Loucy (cell line): ENCODE results near the gene ZDHHC8.

Source experiments
- H2AFZ ChIP-seq: fragments of 200-600 bp; sonication (generic); 2 replicates; pipeline ENCODE4 v1.6.0; 2016; ENCODE audit warnings: antibody characterized with exemption, mild to moderate bottlenecking, low read length, moderate library complexity
- H3F3A ChIP-seq: fragments of 200-600 bp; 2 replicates; pipeline ENCODE4 v1.6.0; 2016; ENCODE audit warnings: antibody characterized with exemption, low read depth, mild to moderate bottlenecking
- H3K27me3 ChIP-seq: fragments of 200-600 bp; sonication (generic); 2 replicates; pipeline ENCODE4 v1.6.1; 2014; ENCODE audit warnings: low read length, mild to moderate bottlenecking; ENCODE audit not compliant: insufficient read depth, poor library complexity, severe bottlenecking
- H3K36me3 ChIP-seq: fragments of 200-600 bp; sonication (generic); 2 replicates; pipeline ENCODE4 v1.6.1; 2016; ENCODE audit warnings: low read length; ENCODE audit not compliant: insufficient read depth
- H3K4me1 ChIP-seq: fragments of 200-600 bp; sonication (generic); 2 replicates; pipeline ENCODE4 v1.5.1; 2014; ENCODE audit warnings: low read length, mild to moderate bottlenecking; ENCODE audit not compliant: insufficient read depth, poor library complexity, severe bottlenecking
- H3K4me2 ChIP-seq: fragments of 200-600 bp; sonication (generic); 2 replicates; pipeline ENCODE4 v1.6.0; 2014; ENCODE audit warnings: antibody characterized with exemption, low read length, low read depth, mild to moderate bottlenecking; ENCODE audit not compliant: poor library complexity, severe bottlenecking
- H3K4me3 ChIP-seq: fragments of 200-600 bp; sonication (generic); 2 replicates; pipeline ENCODE4 v1.5.1; 2014; ENCODE audit warnings: low read length, mild to moderate bottlenecking, mixed read lengths; ENCODE audit not compliant: poor library complexity, severe bottlenecking
- H3K79me2 ChIP-seq: fragments of 200-600 bp; sonication (generic); 2 replicates; pipeline ENCODE4 v1.6.1; 2014; ENCODE audit warnings: low read length; ENCODE audit not compliant: insufficient read depth
- H3K9ac ChIP-seq: fragments of 200-600 bp; sonication (generic); 2 replicates; pipeline ENCODE4 v1.6.0; 2014; ENCODE audit warnings: mild to moderate bottlenecking, low read depth, low read length, moderate library complexity; ENCODE audit not compliant: poor library complexity, severe bottlenecking
- H3K9me2 ChIP-seq: fragments of 200-600 bp; sonication (generic); replicated peaks from 2 replicates; pipeline ENCODE4 v1.6.1; 2016; ENCODE audit warnings: low read depth, low read length, mixed read lengths
- H3K9me3 ChIP-seq: fragments of 200-600 bp; sonication (generic); 2 replicates; pipeline ENCODE4 v1.6.1; 2014; ENCODE audit warnings: mild to moderate bottlenecking, antibody characterized with exemption, low read length, low read depth; ENCODE audit not compliant: insufficient read depth
- H4K20me1 ChIP-seq: fragments of 200-600 bp; sonication (generic); 2 replicates; pipeline ENCODE4 v1.6.0; 2014; ENCODE audit warnings: antibody characterized with exemption, low read length, mild to moderate bottlenecking; ENCODE audit not compliant: insufficient read depth, poor library complexity, severe bottlenecking
- CTCF ChIP-seq: fragments of 200-600 bp; sonication (generic); conservative IDR thresholded peaks from 2 replicates; pipeline ENCODE4 v1.5.1; 2014; ENCODE audit warnings: mild to moderate bottlenecking, antibody characterized with exemption, low read length
- EZH2phosphoT487 ChIP-seq: fragments of 200-600 bp; IDR thresholded peaks from 2 replicates; pipeline ENCODE4 v1.6.1; 2018; ENCODE audit warnings: antibody characterized with exemption, mild to moderate bottlenecking, moderate library complexity, borderline replicate concordance

Gene ZDHHC8

GRCh38 chr22:20084547-20085413, 46.8 kb upstream of the ZDHHC8 start:
- peak overlapping the region; percentile 79 for H3K4me2 ChIP-seq
- no peaks in the 10 kb centered on the region for H3K9me2 ChIP-seq
- H3K9me3 ChIP-seq: no peaks in the 10 kb centered on the region
- no peak overlapping the region for H2AFZ ChIP-seq
- TF ChIP-seq EZH2phosphoT487: no peak
- peak; percentile 74 for TF ChIP-seq CTCF
- H3K4me3 ChIP-seq: peak overlapping the region; percentile 92
- H3K79me2 ChIP-seq: peaks cover 95% of the 10 kb centered on the region
- peaks cover 6% of the 10 kb centered on the region for H3K27me3 ChIP-seq
- H3K4me1 ChIP-seq: peaks cover 38% of the 10 kb centered on the region
- H4K20me1 ChIP-seq: peaks cover 88% of the 10 kb centered on the region
- no peaks in the 10 kb centered on the region; the same call in 1 of the 2 replicates for H3F3A ChIP-seq
- H3K9ac ChIP-seq: peak overlapping the region; percentile 67
- peaks cover 43% of the 10 kb centered on the region; the same call in 1 of the 2 replicates for H3K36me3 ChIP-seq

GRCh38 chr22:20085651-20086050, 46.0 kb upstream of the ZDHHC8 start:
- Histone ChIP-seq H3K27me3 (peaks cover 3% of the 10 kb centered on the region), H3K79me2 (peaks cover 97% of the 10 kb centered on the region), H3K4me2 (peak overlapping the region; percentile 79), H2AFZ (no peak overlapping the region), H3F3A (no peaks in the 10 kb centered on the region; the same call in 1 of the 2 replicates), H4K20me1 (peaks cover 94% of the 10 kb centered on the region), H3K9me3 (no peaks in the 10 kb centered on the region), H3K4me3 (peak overlapping the region; percentile 92), H3K4me1 (peaks cover 38% of the 10 kb centered on the region), H3K36me3 (peaks cover 52% of the 10 kb centered on the region; the same call in 1 of the 2 replicates), H3K9ac (peak overlapping the region; percentile 67), H3K9me2 (no peaks in the 10 kb centered on the region)
- TF ChIP-seq CTCF (no peak), EZH2phosphoT487 (no peak)

GRCh38 chr22:20086101-20086599, 45.5 kb upstream of the ZDHHC8 start:
- H3K36me3 ChIP-seq: peaks cover 57% of the 10 kb centered on the region
- H3F3A ChIP-seq: no peaks in the 10 kb centered on the region; the same call in 1 of the 2 replicates
- H4K20me1 ChIP-seq: peaks cover 91% of the 10 kb centered on the region
- no peaks in the 10 kb centered on the region for H3K9me3 ChIP-seq
- no peaks in the 10 kb centered on the region for H3K9me2 ChIP-seq
- no peak overlapping the region for H3K4me3 ChIP-seq
- TF ChIP-seq EZH2phosphoT487: no peak
- H3K27me3 ChIP-seq: no peaks in the 10 kb centered on the region
- H2AFZ ChIP-seq: no peak overlapping the region
- no peak overlapping the region for H3K9ac ChIP-seq
- H3K4me1 ChIP-seq: peaks cover 33% of the 10 kb centered on the region
- no peak overlapping the region for H3K4me2 ChIP-seq
- peaks cover 95% of the 10 kb centered on the region for H3K79me2 ChIP-seq
